ENCODE results near the gene CASP9. TPM values are rescaled to one million over a fixed set of nuclear protein-coding genes. Genes with fewer than 3 reads are reported as not detected.

Gene CASP9
- total RNA-seq, 6 donors from 2014 or later = 11.9 to 40.9 (median 15.0) TPM

GRCh38 chr1:15546641-15547040 is 22.6 kb upstream of the CASP9 start:
- Histone ChIP-seq H3K4me3 (no peak overlapping the region), H3K4me1 (no peaks in the 10 kb centered on the region), H3K27ac (no peak overlapping the region), H3K9me3 (no peaks in the 10 kb centered on the region), H3K27me3 (no peaks in the 10 kb centered on the region), H3K36me3 (peaks cover 16 to 92% (median 48%) of the 10 kb centered on the region in 4 donors)
- ATAC-seq (ENCODE audit: low FRiP score in 2 of 2) = no peak
- TF ChIP-seq CTCF (IDR thresholded peaks at IDR 0.05) = no peak
- TF ChIP-seq EP300 (IDR thresholded peaks at IDR 0.05) = no peak
- no peak for TF ChIP-seq POLR2A (IDR thresholded peaks at IDR 0.05)
- TF ChIP-seq POLR2AphosphoS5 (IDR thresholded peaks at IDR 0.05) = no peak
- WGBS, 2 donors = 89 to 91% methylated on average over 2 of the region's 2 CpGs
- DNase-seq = no peak

DNA sequence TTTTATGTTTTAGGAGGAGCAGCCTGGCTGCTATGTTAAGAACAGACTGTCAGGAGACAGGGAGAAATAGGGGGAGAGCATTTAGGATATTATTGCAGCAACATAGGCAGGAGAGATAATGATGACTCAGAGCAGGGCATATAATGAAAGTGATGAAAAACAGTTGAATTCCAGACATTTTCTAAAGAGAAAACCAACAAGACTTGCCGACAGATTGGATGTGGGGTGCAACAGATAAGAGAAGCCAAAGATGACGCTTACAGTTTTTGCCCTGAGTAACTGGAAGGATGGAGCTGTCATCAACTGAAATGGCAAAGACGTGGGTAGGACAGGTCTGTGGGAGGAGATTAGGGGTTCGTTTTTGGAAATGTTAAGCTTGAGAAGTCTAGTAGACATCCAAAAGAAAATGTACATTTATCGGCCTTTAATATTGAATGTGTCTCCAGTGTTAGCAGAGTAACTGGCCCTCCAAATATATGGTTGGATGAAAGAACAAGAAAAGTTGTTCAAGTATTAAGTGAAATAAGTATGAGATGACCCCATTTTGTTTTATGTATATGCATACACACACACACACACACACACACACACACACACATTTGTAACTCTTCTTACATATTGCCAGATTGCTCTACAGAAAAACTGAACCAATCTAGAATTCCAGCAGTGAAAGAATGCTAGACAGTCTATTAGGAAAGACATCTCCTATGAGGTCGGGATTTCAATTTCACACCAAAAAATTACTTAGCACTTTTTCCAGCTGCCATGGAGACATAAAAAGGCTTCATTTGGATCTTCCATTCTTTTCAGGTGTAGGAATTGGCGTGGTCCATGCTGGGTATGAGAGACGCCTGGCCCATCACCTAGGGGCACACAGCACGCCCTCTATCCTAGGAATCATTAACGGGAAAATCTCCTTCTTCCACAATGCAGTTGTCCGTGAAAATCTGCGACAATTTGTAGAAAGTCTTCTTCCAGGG is 19.9 kb upstream of the CASP9 start:
- no peaks in the 10 kb centered on the region for H3K27me3 ChIP-seq
- 93 to 95% methylated on average over 12 of the region's 12 CpGs for WGBS, 2 donors
- H3K4me1 ChIP-seq = no peaks in the 10 kb centered on the region
- ATAC-seq (ENCODE audit: low FRiP score in 2 of 2) (no peak), DNase-seq (no peak)
- TF ChIP-seq POLR2AphosphoS5 (IDR thresholded peaks at IDR 0.05) (no peak), EP300 (IDR thresholded peaks at IDR 0.05) (no peak), CTCF (IDR thresholded peaks at IDR 0.05) (no peak), POLR2A (IDR thresholded peaks at IDR 0.05) (no peak)
- H3K36me3 ChIP-seq = peaks cover 21 to 95% (median 62%) of the 10 kb centered on the region in 4 donors
- H3K4me3 ChIP-seq = no peak overlapping the region
- H3K27ac ChIP-seq = no peak overlapping the region
- H3K9me3 ChIP-seq = no peaks in the 10 kb centered on the region

DNA sequence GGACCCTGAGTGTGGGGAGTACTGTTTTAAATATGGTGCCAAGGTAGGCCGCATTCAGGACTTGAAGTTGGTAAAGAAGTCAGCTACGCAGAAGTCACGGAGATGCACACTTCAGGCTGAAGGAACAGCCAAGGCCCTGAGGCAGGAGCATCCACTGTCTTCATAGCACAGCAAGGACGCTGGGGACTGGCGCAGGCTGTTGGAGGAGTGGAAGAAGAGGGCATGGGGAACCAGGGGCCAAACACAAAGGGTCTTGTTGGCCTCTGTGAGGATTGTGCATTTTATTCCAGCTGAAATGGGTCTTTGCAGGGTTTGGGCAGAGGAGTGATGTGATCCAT is 19.2 kb upstream of the CASP9 start:
- Histone ChIP-seq H3K27me3 (no peaks in the 10 kb centered on the region), H3K9me3 (no peaks in the 10 kb centered on the region), H3K4me1 (no peaks in the 10 kb centered on the region), H3K27ac (no peak overlapping the region), H3K4me3 (no peak overlapping the region), H3K36me3 (peaks cover 21 to 97% (median 63%) of the 10 kb centered on the region in 4 donors)
- TF ChIP-seq EP300 (IDR thresholded peaks at IDR 0.05) (no peak), POLR2AphosphoS5 (IDR thresholded peaks at IDR 0.05) (no peak), POLR2A (IDR thresholded peaks at IDR 0.05) (no peak), CTCF (IDR thresholded peaks at IDR 0.05) (no peak)
- DNase-seq (no peak), ATAC-seq (ENCODE audit: low FRiP score in 2 of 2) (no peak)
- 96% methylated on average over 5 of the region's 5 CpGs for WGBS, 2 donors

GRCh38 chr1:15542388-15543250 is 18.6 kb upstream of the CASP9 start:
- ATAC-seq (ENCODE audit: low FRiP score in 2 of 2) = no peak
- peaks cover 18 to 97% (median 61%) of the 10 kb centered on the region in 4 donors for H3K36me3 ChIP-seq
- H3K4me1 ChIP-seq = no peaks in the 10 kb centered on the region
- TF ChIP-seq POLR2AphosphoS5 (IDR thresholded peaks at IDR 0.05) (no peak), POLR2A (IDR thresholded peaks at IDR 0.05) (no peak), CTCF (IDR thresholded peaks at IDR 0.05) (no peak), EP300 (IDR thresholded peaks at IDR 0.05) (no peak)
- H3K9me3 ChIP-seq = no peaks in the 10 kb centered on the region
- H3K27me3 ChIP-seq = no peaks in the 10 kb centered on the region
- WGBS, 2 donors = 93 to 94% methylated on average over 5 to 7 of the region's 7 CpGs
- DNase-seq = no peak
- no peak overlapping the region for H3K4me3 ChIP-seq
- H3K27ac ChIP-seq = no peak overlapping the region
